GM06990 (cell line): ENCODE measurements around the gene ALDH3B2.

Source experiments
- DNase-seq: peaks from one replicate; pipeline ENCODE4 v3.0.0-alpha.2; 2011; ENCODE audit not compliant: insufficient read length; ENCODE audit errors: extremely low read depth
- H3K27me3 ChIP-seq: replicated peaks from 2 replicates; pipeline ENCODE4 v1.6.0; 2011; ENCODE audit warnings: low read length; ENCODE audit not compliant: control insufficient read depth, insufficient read depth
- H3K36me3 ChIP-seq: 2 replicates; pipeline ENCODE4 v1.5.1; 2011; ENCODE audit warnings: low read length; ENCODE audit not compliant: control insufficient read depth, insufficient read depth
- H3K4me3 ChIP-seq: replicated peaks from 2 replicates; pipeline ENCODE4 v1.5.1; 2011; ENCODE audit warnings: low read depth, mild to moderate bottlenecking, control low read depth, low read length
- CTCF ChIP-seq: IDR thresholded peaks from 2 replicates; pipeline ENCODE4 v1.5.1; 2011; ENCODE audit warnings: low read length, control low read depth, mild to moderate bottlenecking, inconsistent platforms; ENCODE audit not compliant: insufficient read depth, poor library complexity, severe bottlenecking

Gene ALDH3B2

GRCh38 chr11:67666676-67667489, 7.5 kb downstream of the ALDH3B2 start:
- DNase-seq, result no peak
- Histone ChIP-seq H3K27me3 (no peaks in the 10 kb centered on the region), H3K36me3 (no peaks in the 10 kb centered on the region), H3K4me3 (no peak overlapping the region)
- TF ChIP-seq CTCF, result no peak

GRCh38 chr11:67666303-67666645, 8.1 kb downstream of the ALDH3B2 start:
- H3K27me3 ChIP-seq, result no peaks in the 10 kb centered on the region
- TF ChIP-seq CTCF, result no peak
- DNase-seq, result no peak
- no peaks in the 10 kb centered on the region for H3K36me3 ChIP-seq
- H3K4me3 ChIP-seq, result no peak overlapping the region

- Histone ChIP-seq H3K4me3 (no peak overlapping the region), H3K36me3 (no peaks in the 10 kb centered on the region), H3K27me3 (no peaks in the 10 kb centered on the region)
- no peak for DNase-seq
- peak; percentile 37 for TF ChIP-seq CTCF
Measured at GRCh38 chr11:67665541-67666302, 8.7 kb downstream of the ALDH3B2 start.

- no peaks in the 10 kb centered on the region for H3K36me3 ChIP-seq
- H3K27me3 ChIP-seq, result no peaks in the 10 kb centered on the region
- no peak overlapping the region for H3K4me3 ChIP-seq
- DNase-seq, result no peak
- no peak for TF ChIP-seq CTCF
Measured at GRCh38 chr11:67664696-67665540, 9.5 kb downstream of the ALDH3B2 start.

GRCh38 chr11:67664213-67664585, 10.2 kb downstream of the ALDH3B2 start:
- no peak for DNase-seq
- H3K4me3 ChIP-seq, result no peak overlapping the region
- TF ChIP-seq CTCF, result no peak
- H3K27me3 ChIP-seq, result no peaks in the 10 kb centered on the region
- no peaks in the 10 kb centered on the region for H3K36me3 ChIP-seq
